Upper lobe of right lung (tissue), 1 donor: Measurements from ENCODE around the gene NOTCH2. TPM values are rescaled to one million over a fixed set of nuclear protein-coding genes. Genes with fewer than 3 reads are reported as not detected.

ENCODE experiments used
- total RNA-seq: library from RNA; stranded (reverse); fragmentation: NEBNext Ultra II Directional; extraction: Animal tissue kit (Norgen Biotek cat#: 25700); gene quantifications from one replicate; pipeline ENCODE4 v1.2.1, GENCODE V29; 2021
- donor health status: DM: no; HTN: yes; CAD: no; lungs with severe emphysema.

Gene NOTCH2
- total RNA-seq, 1 donor from 2014 or later = 97.3 TPM

Other genes starting within 250 kb of the NOTCH2 start
- gene ADAM30, start 173.1 kb downstream of the NOTCH2 start, total RNA-seq = not detected
- 30.2 TPM for gene SEC22B, start 106.9 kb upstream of the NOTCH2 start, total RNA-seq